UCSD-AML1 (cell line): ENCODE measurements around the gene EYS.
"Not testable (repeated sequence)": the region's sequence is repeated elsewhere in the genome, so short reads cannot be mapped to it uniquely, and the experiment has no call there.

ENCODE experiments used
- DNase-seq: peaks from one replicate; lab custom pipeline; 2025; ENCODE audit not compliant: unreplicated experiment; lab: John Stamatoyannopoulos, UW

Gene EYS

DNA sequence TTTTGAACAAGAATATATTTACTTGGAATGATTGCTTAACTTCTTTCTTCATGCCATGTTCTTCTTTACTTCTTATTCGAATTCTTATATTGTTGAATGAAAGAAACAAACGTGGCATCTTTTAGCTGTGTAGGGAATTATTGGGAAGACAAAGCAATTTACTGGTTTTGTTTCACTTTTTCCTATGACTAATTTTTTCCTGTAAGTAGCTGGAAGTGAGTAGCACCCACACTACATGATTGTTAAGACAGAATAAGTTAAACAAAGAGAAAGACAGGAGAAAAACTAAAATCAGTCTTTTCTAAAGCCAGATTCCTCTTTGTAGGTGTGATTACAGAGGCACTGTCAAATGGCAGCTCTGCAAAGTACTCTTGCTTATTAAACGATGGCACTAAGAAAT is 593.4 kb downstream of the EYS start:
- DNase-seq, result no peak

DNA sequence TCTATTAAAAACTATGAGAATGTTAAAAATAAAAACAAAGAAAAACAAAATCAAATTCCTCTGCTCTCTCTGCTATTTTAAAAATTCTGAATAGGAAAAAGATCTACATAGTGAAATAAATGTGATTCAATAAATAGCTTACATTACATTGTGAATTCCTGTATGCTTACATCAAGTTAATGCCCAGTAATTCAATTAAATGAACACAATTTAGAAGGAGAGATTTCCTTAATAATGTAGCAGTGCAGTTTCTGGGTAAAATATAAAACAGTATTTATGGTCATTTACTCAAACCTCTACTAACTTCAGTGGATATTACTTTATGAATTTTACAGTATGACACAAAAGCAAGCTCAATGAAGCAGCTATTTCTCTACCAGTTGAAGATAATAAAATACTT is 594.6 kb downstream of the EYS start:
- DNase-seq, result no peak

DNA sequence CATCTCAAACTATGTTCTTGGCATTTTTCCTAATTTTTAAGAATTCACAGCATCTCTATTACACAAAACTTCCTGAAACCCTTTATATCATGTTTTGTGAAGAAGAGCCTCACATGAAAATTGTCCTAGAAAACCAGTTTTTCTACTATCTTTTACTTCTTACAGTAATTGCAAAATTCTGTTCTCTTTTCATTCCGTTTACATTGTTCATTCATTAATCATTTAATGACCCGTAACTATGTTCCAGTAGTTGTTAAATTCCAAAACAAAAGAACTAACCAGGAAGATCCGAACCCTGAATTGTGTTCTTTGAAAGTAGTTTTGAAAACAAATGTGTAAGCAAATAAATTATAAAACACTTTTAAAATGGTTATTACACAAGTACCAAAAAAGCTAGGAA is 597.0 kb downstream of the EYS start:
- no peak for DNase-seq

DNA sequence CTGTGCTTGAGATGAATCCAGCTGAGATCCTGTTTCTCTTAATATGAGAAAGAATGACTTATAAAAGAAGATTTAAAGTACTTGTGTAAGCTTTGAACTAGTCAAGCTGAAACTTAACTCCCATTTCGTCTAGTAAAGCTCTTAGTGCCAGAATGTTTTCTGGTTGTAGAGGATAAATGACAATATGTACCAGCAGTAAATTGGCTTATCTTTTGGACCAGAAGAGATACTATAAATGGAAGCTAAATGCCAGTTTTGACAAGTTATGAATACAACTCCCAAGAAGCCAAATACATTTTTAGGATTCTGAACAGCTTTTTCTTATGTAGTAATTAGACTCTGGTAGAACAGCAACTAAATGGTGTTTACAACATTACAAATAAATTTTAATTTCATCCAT is 608.7 kb downstream of the EYS start:
- no peak for DNase-seq

DNA sequence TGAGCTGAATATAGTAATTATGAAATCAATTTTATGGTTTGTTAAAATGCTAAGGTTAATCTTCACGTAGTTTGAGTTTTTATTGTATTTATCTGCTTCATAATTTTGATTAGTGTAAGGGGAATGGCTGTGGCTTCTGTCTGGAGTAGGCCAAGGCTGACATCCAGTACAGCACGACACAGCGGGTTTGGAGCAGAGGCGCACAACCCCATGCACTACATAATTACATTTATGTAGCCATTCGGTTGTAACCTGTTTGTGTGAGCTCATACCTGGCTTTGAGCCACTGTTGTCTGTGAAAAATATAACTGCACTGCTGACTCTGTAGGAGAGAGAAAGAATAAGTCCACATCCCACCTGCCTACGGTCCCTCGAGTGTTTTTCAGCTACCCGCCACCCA is 615.5 kb downstream of the EYS start:
- no peak for DNase-seq

DNA sequence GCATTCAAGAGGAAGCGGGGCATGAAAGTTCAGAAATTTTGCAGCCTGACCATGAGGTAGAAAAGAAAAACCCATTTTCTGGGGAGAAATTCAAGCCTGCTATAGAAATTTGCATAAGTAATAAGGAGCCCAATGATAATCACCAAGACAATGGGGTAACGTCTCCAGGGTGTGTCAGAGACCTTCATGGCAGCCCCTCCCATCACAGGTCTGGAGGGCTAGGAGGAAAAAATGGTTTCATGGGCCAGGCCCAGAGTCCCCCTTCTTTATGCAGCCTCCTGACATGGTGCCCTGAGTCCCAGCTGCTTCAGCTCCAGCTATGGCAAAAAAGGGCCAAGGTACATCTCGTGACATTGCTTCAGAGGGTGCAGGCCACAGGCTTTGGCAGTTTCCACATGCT is 618.5 kb downstream of the EYS start:
- DNase-seq, result no peak

DNA sequence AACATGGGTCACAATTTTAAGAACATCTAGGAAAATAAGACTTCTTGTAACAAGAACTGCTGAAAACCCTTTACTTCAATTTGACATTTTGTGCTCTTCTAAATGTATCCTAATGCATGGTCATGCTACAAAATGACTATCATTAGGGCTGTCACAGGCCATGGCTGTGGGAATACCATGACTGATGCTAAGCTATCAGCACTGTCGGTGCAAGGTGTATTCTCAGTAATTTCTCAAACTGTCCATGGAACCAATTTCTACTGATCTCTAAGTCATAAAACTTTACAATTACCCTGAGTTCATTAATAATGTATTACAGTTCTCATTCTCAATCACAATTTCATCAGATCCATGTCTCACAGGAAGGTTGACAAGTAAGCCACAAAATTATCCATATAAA is 625.3 kb downstream of the EYS start:
- no peak for DNase-seq

DNA sequence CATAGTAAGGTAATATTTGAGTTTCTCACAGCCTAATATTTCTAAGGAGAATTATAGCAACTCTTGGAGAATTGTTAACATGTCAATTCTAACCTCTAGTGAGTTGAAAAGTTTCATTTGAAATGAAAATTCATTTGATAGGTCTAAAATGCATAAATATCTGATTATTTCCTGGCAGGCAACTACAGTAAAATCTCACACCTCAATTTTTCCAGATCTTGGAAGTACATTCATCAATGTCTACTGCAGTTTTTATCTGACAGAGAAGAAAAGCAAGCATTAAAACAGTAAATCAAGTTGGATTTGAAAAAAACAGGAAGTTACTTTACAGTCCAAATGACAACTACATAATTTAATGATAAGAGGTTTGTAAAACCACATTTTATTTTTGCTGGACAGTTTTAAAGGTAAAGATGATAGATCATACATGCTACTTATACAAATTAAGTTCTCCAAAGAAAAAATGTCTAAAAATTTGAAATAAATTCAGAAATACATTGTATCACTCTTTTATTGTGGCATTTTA is 631.3 kb downstream of the EYS start:
- DNase-seq, result no peak

DNA sequence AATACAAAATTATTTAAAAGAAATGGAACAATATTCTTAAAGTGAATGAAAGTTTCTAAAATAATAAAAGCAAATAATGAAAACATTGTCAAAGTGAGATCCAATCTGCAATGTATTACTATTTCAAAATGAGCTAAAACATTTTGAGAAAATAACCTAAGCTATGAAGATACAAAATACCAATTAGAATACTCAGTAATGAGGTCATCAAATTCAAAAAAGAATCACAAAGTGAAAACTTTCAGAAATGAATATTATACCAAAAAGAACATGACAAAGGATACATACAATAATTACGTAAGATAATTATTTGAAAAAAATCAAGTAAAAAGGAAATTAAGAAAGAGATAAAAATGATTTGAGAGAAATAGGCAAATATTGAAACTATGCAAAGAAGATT is 634.5 kb downstream of the EYS start:
- DNase-seq, result no peak

DNA sequence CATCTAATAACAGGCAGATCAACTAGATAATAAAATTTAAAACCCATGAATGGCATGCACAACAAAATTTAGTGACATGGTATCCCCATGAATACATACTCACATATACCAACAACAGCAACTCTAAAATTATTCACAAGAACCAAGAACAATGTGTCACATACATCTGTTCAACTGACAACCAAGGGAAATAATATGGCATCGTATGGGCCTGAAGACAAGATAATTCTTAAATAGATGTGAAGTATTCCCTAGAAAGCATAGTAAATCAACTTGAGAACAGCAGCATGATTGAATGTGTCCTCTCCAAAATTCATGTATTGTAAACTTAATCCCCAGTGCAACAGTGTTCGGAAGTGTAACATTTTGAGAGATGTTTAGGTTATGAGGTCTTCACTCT is 635.5 kb downstream of the EYS start:
- DNase-seq, result no peak

DNA sequence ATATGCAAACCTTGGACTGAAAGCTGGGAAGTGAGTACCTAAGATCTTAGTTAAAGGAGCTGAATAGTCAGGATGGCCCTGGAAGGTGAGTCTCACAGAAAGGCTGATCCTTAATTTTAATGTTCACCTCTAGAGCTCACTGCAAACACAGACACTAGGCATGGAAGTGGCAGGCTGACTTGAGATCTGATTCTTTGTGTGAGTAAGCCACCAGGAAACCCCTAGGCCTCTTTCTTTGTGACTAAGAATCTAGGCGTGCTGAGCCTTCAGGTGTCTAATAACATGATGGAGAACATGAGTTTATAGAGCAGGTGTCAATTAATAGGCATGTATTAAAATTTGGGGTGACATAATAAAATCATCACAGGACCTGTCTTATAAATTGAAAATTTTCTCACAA is 642.2 kb downstream of the EYS start:
- no peak for DNase-seq

DNA sequence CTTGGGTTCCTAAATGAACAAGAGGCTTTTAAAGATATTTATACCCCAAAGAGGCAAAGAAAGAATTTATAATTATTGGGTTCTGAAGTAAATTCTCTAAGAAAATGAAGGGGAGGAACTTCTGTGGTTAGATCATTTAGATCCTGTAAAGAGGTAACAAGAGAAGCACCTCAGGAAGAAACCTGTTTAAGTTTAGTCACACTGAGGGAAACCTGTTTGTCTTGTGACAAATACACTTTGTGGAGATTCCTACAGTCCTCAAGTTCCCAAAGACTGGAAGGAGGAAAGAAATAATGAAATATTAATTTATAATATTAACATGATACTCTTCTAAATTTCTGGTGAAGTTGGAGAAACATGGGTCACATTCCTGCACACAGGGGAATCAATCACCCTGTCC is 647.5 kb downstream of the EYS start:
- no peak for DNase-seq

DNA sequence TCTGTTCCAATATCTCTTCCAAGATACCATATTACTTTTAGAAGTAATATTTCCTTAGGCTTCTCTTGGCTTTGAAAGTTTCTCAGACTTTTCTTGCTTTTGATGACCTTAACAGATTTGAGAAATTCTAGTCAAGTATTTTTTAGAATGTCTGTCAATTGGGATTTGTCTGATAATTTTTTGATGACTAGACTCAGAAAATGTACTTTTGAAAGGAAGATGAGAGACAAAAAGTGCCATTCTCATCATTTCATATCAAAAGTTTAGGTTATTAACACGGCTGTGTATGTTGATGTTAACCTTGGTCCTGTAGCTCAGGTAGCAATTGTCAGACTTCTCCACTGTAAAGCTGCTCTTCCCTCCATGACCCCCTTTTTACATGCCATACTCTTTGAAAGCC is 651.5 kb downstream of the EYS start:
- no peak for DNase-seq

DNA sequence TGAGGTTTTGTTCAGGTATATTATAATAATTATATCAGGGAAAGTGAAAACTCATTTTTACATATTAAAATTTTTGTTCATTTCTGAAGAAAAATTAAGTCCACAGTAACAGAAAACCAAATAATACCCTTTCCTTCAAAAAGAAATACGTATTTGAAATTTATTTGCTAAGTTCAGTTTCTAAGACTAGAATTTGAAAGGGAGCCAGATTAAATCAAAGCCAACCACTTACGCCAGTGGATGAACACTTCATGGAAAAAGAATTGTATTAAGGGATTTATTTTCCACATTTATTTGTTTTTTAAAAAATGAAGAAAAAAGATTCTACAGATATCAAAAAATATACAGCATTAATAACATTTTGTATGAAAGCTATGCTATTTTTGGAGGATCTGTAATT is 654.4 kb downstream of the EYS start:
- DNase-seq, result no peak

DNA sequence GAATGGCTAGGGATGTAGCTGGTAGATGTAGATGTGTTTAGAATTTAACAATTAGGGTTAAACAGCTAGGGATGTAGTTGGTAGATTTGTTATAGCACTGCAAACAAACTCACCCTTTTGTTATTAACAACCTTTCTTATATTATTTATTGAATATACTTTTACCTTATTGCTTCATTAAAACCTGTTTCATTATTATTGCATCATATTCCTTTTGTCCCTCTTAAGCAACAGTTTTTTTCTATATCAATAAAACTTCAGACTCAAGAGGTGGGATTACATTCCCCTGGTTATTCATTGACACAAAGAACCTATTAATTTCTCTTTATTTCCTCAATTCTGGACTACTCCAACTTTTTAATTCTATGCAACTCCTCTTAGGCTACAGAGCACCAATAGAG is 661.2 kb downstream of the EYS start:
- DNase-seq, result no peak

DNA sequence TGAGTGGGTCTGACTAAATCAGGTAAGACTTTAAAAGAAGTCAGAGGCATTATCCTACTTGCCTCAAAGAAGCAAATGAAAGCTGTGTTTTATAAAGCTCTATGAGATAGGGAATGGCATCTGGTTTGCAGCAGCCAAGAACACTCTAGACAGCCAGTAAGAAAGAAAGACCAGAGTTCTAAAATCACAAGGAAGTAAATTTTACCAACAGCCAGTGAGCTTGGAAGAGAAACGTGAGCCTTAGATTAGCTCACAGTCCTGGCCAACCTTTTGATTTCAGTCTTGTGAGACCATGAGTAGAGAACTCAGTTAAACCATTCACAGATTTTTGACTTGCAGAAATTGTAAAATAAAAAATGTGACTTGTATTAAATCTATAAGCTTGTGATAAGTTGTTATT is 693.0 kb downstream of the EYS start:
- no peak for DNase-seq

DNA sequence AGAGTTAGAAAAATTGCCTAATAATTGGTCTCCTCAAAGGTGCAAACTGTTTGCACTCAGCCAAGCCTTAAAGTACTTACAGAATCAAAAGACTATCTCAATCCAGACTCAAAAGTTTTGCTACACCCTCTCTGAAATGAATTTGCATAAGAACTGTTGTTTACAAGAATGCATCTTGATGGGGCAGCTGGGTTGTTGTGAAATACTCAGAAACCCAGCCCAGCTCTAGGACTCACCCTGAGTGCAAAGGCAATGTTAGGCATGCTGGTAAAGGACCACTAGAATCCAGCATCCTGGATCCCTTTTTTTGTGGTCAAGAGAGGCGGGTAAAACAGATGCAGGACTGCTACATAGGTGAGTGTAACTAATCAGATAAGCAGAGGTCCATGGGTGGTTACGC is 700.2 kb downstream of the EYS start:
- DNase-seq, result no peak

DNA sequence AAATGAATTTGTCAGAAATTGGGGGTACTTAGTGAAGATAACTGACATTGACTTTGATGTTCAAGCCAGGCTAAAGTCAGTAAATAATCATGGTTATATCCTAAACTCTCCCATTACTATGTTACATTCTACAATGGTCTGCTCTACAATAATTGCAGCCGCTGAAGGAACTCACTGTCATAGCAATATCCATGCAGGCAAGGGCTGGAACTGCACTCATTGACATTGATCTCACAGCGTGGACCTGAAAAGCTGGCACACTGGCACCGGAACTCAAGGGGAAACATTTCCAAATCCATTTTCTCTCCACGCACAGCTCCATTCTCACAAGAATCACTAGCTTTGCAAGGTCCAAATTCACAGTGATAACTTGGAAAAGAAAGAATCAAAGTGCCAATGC is 702.7 kb downstream of the EYS start:
- no peak for DNase-seq

DNA sequence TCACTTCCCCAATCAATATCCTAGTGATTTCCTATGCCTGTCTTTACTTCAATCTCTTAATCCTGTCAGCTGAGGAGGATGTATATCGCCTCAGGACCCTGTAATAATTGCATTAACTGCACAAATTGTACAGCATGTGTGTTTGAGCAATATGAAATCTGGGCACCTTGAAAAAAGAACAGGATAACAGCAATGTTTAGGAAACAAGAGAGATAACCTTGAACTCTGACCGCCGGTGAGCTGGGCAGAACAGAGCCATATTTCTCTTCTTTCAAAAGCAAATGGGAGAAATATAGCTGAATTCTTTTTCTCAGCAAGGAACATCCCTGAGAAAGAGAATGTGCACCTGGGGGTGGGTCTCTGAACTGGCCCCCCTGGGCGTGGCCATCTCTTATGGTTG is 704.1 kb downstream of the EYS start:
- DNase-seq, result not testable (repeated sequence)

DNA sequence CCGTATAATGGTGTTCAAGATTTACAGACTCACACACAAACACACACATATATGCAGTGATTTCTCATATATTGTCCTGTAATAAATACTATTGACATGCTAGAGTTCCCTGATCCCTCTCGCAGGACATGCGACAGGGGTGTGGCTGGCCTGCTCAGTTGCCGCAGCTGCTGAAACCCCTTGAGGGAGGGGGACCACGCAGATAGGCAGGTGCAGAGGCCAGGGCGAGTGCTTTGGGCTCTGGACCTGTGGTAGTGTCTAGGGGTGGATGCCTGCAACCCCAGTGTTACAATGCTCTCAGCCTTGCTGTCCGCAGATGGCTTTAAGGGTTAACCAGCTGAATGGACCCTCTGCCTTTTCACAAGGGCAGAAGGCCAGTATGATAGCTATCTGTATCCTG is 706.2 kb downstream of the EYS start:
- no peak for DNase-seq

DNA sequence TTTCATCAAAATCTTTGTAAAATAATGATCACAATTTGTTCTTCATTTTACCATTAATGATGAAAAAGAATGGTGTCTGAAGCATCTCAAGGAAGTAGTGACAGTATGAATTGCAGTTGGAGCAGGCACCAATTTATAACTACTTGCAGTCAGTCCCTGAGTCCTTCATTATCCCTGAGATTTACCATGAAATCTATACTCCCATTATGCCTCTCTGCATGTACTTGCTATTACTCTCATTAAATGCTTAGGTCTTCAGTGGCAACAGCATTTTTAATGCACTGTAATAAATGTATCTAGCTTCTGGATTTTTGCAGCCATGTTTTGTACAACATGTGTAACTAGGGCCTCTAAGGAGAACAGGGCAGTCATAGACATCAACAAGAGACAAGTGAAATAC is 708.8 kb downstream of the EYS start:
- no peak for DNase-seq

DNA sequence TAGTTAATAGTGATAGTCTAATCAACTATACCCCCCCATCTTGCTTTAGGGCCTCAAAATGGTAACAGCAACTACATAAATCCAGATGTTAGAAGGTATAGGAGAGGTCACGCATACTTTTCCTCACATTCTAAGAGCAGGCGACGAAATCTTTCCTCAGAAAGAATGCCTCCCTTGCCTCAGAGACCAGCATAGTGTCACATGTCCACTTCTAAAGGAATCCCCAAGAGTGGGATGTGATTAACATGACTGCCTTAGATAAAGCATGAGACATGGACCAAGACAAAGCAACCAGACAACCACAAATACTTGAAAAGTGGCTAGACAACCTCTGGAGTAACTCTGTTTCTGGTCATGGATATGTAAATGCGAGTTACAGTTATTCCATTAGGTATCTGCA is 710.7 kb downstream of the EYS start:
- DNase-seq, result no peak

DNA sequence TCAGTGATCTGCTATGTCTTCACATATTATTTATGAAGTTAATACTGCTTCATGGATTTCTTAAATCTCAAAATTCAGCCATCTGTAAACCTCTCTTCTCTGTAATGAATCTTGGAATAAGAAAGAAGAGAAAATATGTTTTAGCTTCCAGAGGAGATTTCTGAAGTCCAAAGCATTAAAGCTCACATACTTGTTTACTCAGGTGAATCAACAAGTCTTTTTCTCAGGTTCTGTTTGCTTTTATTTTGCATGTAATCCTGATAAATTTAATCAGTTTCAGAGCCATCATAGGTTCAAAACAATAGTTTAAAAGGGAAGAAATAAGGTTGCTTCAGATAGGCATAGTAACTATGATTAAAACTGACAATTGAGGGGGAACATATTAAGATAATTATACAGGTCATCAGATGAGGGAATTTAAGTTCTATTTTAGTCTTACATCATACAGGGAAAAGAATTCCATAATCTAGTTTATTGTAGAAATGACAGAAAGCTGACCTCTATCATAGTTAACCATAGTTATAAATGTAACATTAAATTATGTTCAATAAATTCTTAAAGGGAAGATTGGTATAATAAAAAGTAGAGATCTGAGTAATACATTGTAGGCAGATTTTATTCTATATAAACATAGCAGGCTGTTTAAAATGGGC is 716.2 kb downstream of the EYS start:
- DNase-seq, result no peak

DNA sequence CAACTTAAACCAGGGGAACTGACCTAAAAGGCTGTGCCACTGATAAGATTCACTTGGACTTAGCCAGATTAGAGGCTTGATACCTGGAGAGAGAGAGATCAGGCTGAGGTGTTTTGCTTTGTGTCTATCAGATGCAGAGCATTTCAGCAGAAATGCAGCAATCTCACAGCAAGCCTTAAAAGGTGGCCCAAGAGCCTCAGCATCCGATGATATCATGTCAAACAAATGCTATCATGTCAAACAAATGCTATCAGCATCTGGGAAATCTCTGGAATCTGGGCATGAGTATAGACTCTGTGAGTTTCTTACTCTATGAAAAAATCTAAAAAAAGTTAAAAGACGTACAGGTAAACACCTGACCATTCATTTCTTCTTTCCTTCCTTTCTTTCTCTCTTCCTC is 718.9 kb downstream of the EYS start:
- DNase-seq, result no peak
